ENCODE data around the gene CADPS.

DNA sequence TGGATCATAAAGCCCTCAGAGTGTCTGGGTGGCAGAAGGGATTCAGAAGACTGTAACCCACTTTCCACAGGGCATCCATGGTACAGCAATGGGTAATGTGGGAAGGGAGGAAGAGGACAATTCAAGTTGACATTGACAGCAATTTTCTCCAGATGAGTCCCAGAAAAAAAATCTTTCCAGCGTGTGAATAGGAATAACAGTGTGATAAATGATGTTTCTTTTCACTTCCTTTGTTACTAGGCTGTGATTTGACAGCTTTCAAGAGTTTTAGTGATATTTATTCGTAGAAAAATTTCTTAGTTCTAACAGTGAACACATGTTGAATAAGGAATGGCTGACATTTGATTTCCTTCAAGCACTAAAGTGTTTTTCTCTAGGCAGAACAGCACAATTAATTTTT lies 186.4 kb downstream of the CADPS start:
- TF ChIP-seq POLR2A (IDR thresholded peaks at IDR 0.05) (no peak), CTCF (IDR thresholded peaks at IDR 0.05 in 8 of 11, conservative IDR thresholded peaks at IDR 0.05 in 3 of 11) (no peak)
